ENCODE measurements around the gene NADK.

Gene NADK
- 122 to 281 (median 159) reads per million in 18 experiments for total RNA-seq

- peak; percentile 78 to 89 for DNase-seq
Measured at GRCh38 chr1:1777950-1778662, at the start of gene NADK. NADK (minus strand) TSS chr1:1778470; CDS start chr1:1765406, 13,064 bp downstream.

- no peak for DNase-seq
Measured at GRCh38 chr1:1827089-1827848, 49.0 kb upstream of the NADK start.

GRCh38 chr1:1826356-1827088, 48.3 kb upstream of the NADK start:
- DNase-seq, result no peak

GRCh38 chr1:1825217-1825616, 46.9 kb upstream of the NADK start:
- DNase-seq, result no peak

GRCh38 chr1:1819762-1820161, 41.5 kb upstream of the NADK start:
- no peak for DNase-seq

GRCh38 chr1:1817221-1817620, 39.0 kb upstream of the NADK start:
- no peak for DNase-seq

GRCh38 chr1:1815606-1816281, 37.5 kb upstream of the NADK start:
- DNase-seq, result no peak

GRCh38 chr1:1809489-1809888, 31.2 kb upstream of the NADK start:
- DNase-seq, result no peak

- no peak for DNase-seq
Measured at GRCh38 chr1:1808206-1808605, 29.9 kb upstream of the NADK start.

- DNase-seq, result no peak
Measured at GRCh38 chr1:1806890-1807289, 28.6 kb upstream of the NADK start.

- DNase-seq, result no peak
Measured at GRCh38 chr1:1804301-1804700, 26.0 kb upstream of the NADK start.

GRCh38 chr1:1802871-1803270, 24.6 kb upstream of the NADK start:
- no peak for DNase-seq

- DNase-seq, result no peak
Measured at GRCh38 chr1:1799716-1800115, 21.4 kb upstream of the NADK start.

GRCh38 chr1:1797731-1798341, 19.6 kb upstream of the NADK start:
- DNase-seq, result no peak

- DNase-seq, result no peak
Measured at GRCh38 chr1:1796466-1796865, 18.2 kb upstream of the NADK start.

- no peak for DNase-seq
Measured at GRCh38 chr1:1794999-1795398, 16.7 kb upstream of the NADK start.

GRCh38 chr1:1793481-1794244, 15.4 kb upstream of the NADK start:
- no peak for DNase-seq

- DNase-seq, result peak; percentile 5 to 29
Measured at GRCh38 chr1:1788646-1789431, 10.6 kb upstream of the NADK start.

GRCh38 chr1:1788136-1788535, 9.9 kb upstream of the NADK start:
- DNase-seq, result no peak

GRCh38 chr1:1786836-1787605, 8.8 kb upstream of the NADK start:
- no peak for DNase-seq

All from inflammatory macrophage (primary cell).